Neural cell (in vitro differentiated cells): ENCODE results near the gene TNFSF11.

Source experiments
- EZH2 ChIP-seq: fragments of 200-600, 300-800 bp; shearing (Covaris generic), sonication (generic); IDR thresholded peaks from 2 replicates; pipeline ENCODE4 v1.6.1; 2014; ENCODE audit warnings: antibody characterized with exemption, low read length, borderline replicate concordance, mild to moderate bottlenecking; ENCODE audit not compliant: insufficient read depth, poor library complexity, severe bottlenecking
- SMC3 ChIP-seq: fragments of 450-650 bp; conservative IDR thresholded peaks from 2 replicates; pipeline ENCODE4 v1.6.1; 2014; ENCODE audit warnings: antibody characterized with exemption, mild to moderate bottlenecking, moderate library complexity; ENCODE audit not compliant: poor library complexity
- TF ChIP-seq, protein P1 (sequence below): fragments of 450-650 bp; IDR thresholded peaks from 2 replicates; pipeline ENCODE4 v1.5.1; 2014; ENCODE audit warnings: antibody characterized with exemption, mild to moderate bottlenecking, moderate library complexity; ENCODE audit not compliant: poor library complexity, severe bottlenecking
- TF ChIP-seq, protein P2 (sequence below): IDR thresholded peaks from 2 replicates; pipeline ENCODE4 v1.6.1; 2012; ENCODE audit warnings: borderline replicate concordance

DNA sequence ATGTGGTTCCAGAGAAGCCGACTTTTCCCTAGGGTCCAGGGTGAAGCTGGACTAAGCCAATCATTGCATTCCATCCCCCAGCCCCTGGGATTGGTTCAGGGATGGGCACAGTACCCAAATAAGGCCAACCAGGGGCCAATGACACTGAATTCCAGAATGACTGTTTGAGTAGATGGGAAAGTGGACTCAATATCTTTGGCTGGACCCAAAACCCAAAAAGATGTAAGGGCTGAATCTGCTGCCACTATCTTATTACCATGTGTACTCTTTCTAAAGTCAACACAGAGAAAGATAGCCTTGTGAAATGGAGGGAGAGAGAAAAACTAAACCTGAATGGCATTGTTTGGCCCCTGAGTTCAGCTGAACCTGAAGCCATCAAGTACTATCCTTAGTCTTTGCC is 39.2 kb upstream of the TNFSF11 start:
- TF ChIP-seq, protein P1, sequence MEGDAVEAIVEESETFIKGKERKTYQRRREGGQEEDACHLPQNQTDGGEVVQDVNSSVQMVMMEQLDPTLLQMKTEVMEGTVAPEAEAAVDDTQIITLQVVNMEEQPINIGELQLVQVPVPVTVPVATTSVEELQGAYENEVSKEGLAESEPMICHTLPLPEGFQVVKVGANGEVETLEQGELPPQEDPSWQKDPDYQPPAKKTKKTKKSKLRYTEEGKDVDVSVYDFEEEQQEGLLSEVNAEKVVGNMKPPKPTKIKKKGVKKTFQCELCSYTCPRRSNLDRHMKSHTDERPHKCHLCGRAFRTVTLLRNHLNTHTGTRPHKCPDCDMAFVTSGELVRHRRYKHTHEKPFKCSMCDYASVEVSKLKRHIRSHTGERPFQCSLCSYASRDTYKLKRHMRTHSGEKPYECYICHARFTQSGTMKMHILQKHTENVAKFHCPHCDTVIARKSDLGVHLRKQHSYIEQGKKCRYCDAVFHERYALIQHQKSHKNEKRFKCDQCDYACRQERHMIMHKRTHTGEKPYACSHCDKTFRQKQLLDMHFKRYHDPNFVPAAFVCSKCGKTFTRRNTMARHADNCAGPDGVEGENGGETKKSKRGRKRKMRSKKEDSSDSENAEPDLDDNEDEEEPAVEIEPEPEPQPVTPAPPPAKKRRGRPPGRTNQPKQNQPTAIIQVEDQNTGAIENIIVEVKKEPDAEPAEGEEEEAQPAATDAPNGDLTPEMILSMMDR: no peak
- no peak for TF ChIP-seq SMC3
- TF ChIP-seq, protein P2, sequence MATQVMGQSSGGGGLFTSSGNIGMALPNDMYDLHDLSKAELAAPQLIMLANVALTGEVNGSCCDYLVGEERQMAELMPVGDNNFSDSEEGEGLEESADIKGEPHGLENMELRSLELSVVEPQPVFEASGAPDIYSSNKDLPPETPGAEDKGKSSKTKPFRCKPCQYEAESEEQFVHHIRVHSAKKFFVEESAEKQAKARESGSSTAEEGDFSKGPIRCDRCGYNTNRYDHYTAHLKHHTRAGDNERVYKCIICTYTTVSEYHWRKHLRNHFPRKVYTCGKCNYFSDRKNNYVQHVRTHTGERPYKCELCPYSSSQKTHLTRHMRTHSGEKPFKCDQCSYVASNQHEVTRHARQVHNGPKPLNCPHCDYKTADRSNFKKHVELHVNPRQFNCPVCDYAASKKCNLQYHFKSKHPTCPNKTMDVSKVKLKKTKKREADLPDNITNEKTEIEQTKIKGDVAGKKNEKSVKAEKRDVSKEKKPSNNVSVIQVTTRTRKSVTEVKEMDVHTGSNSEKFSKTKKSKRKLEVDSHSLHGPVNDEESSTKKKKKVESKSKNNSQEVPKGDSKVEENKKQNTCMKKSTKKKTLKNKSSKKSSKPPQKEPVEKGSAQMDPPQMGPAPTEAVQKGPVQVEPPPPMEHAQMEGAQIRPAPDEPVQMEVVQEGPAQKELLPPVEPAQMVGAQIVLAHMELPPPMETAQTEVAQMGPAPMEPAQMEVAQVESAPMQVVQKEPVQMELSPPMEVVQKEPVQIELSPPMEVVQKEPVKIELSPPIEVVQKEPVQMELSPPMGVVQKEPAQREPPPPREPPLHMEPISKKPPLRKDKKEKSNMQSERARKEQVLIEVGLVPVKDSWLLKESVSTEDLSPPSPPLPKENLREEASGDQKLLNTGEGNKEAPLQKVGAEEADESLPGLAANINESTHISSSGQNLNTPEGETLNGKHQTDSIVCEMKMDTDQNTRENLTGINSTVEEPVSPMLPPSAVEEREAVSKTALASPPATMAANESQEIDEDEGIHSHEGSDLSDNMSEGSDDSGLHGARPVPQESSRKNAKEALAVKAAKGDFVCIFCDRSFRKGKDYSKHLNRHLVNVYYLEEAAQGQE: no peak
- no peak for TF ChIP-seq EZH2
